ENCODE results near the gene ANKRD28.
"Not testable (repeated sequence)": the region's sequence is repeated elsewhere in the genome, so short reads cannot be mapped to it uniquely, and the experiment has no call there.

Gene ANKRD28

GRCh38 chr3:15819576-15819975 lies 21.8 kb upstream of the ANKRD28 start:
- no peak overlapping the region for H3K27ac ChIP-seq
- H3K27me3 ChIP-seq (ENCODE audit: insufficient read depth, low read depth, severe bottlenecking), result no peaks in the 10 kb centered on the region
- TF ChIP-seq CTCF (IDR thresholded peaks at IDR 0.05; ENCODE audit: low read depth, low read length), result no peak
- H3K9me3 ChIP-seq (ENCODE audit: severe bottlenecking), result no peaks in the 10 kb centered on the region
- H3K36me3 ChIP-seq, result no peaks in the 10 kb centered on the region
- no peak for DNase-seq
- no peak overlapping the region for H3K4me3 ChIP-seq (ENCODE audit: low read depth, low read length)

GRCh38 chr3:15819043-15819442 lies 21.3 kb upstream of the ANKRD28 start:
- no peak overlapping the region for H3K27ac ChIP-seq
- H3K9me3 ChIP-seq (ENCODE audit: severe bottlenecking), result no peaks in the 10 kb centered on the region
- DNase-seq, result no peak
- no peaks in the 10 kb centered on the region for H3K36me3 ChIP-seq
- no peak overlapping the region for H3K4me3 ChIP-seq (ENCODE audit: low read depth, low read length)
- no peaks in the 10 kb centered on the region for H3K27me3 ChIP-seq (ENCODE audit: insufficient read depth, low read depth, severe bottlenecking)
- no peak for TF ChIP-seq CTCF (IDR thresholded peaks at IDR 0.05; ENCODE audit: low read depth, low read length)

DNA sequence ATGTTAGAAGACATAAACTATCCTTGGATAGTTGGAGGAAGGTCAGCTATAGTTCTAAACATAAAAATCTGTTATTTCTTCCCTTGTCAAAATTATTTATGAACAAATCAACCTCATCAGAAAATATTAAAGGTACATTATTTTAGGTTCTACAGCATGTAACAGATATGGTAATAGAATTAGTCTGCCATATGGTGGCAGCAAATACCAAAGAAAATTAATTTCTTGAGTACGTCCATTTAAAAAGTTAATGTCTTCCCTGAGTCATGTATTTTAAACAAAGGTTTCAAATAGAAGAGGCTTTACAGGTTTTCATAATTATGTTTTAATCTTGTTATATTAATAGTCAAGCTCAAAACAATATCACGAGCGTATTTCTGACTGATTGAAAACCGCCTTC lies 17.9 kb upstream of the ANKRD28 start:
- no peak overlapping the region for H3K27ac ChIP-seq
- H3K27me3 ChIP-seq (ENCODE audit: insufficient read depth, low read depth, severe bottlenecking), result no peaks in the 10 kb centered on the region
- no peak for DNase-seq
- H3K9me3 ChIP-seq (ENCODE audit: severe bottlenecking), result no peaks in the 10 kb centered on the region
- TF ChIP-seq CTCF (IDR thresholded peaks at IDR 0.05; ENCODE audit: low read depth, low read length), result no peak
- H3K36me3 ChIP-seq, result no peaks in the 10 kb centered on the region; the same call in 1 of the 2 replicates
- H3K4me3 ChIP-seq (ENCODE audit: low read depth, low read length), result no peak overlapping the region

DNA sequence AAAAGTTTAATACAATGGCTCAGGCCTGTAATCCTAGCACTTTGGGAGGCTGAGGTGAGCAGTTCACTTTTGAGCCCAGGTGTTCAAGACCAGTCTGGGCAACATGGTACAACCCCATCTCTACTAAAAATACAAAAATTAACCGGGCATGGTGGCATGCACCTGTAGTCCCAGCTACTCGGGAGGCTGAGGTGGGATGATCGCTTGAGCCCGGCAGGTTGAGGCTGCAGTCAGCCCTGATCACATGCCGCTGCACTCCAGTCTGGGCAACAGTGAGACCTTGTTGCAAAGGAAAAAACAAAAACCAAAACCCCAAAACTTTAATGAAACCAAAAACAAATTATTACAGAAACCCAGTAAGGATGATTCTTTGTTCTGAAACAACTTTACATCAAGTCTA lies 15.3 kb upstream of the ANKRD28 start:
- H3K4me3 ChIP-seq (ENCODE audit: low read depth, low read length); H3K9me3 ChIP-seq (ENCODE audit: severe bottlenecking); DNase-seq; H3K36me3 ChIP-seq; H3K27ac ChIP-seq; H3K27me3 ChIP-seq (ENCODE audit: insufficient read depth, low read depth, severe bottlenecking): not testable (repeated sequence)

DNA sequence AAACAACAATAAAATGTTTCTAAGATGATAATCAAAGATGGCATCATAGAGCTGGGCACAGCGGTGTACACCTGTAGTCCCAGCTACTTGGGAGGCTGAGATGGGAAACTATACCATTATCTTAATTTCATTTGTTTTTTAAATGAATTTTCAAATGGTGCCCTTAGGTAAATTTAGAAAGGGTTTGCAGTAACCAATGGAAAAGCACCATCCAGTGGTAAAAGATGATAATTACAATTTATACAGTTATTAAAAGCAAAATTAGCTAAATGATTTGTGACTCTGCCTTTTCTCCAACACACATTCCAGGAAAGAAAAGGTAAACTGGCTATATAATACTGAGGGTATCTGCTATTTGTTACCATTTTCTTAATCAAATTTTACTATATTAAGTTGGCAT lies 14.4 kb upstream of the ANKRD28 start:
- H3K27me3 ChIP-seq (ENCODE audit: insufficient read depth, low read depth, severe bottlenecking), result no peaks in the 10 kb centered on the region
- no peak overlapping the region for H3K27ac ChIP-seq
- H3K4me3 ChIP-seq (ENCODE audit: low read depth, low read length), result no peak overlapping the region
- DNase-seq, result no peak
- no peaks in the 10 kb centered on the region; the same call in 1 of the 2 replicates for H3K36me3 ChIP-seq
- no peak for TF ChIP-seq CTCF (IDR thresholded peaks at IDR 0.05; ENCODE audit: low read depth, low read length)
- no peaks in the 10 kb centered on the region for H3K9me3 ChIP-seq (ENCODE audit: severe bottlenecking)

DNA sequence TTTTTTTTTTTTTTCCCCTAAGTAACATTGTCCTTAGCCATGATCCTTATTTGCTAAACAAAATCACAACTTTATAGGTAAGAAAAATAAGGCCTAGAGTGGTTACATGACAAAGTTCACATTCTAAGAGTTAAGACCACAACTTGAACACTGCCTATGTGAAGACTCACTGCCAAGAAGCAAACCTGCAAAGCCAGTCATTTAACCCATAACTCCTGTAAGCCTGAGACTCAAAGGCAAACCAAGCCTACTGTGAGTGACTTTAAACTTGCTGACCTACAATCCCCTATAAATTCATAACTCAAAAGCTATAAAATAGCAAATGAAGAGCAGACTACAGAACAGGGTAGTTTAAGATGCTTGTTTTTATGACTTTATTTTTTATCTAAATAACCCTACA lies 12.9 kb upstream of the ANKRD28 start:
- no peak overlapping the region for H3K27ac ChIP-seq
- no peak for DNase-seq
- no peak overlapping the region for H3K4me3 ChIP-seq (ENCODE audit: low read depth, low read length)
- H3K36me3 ChIP-seq, result no peaks in the 10 kb centered on the region; the same call in 1 of the 2 replicates
- no peaks in the 10 kb centered on the region for H3K9me3 ChIP-seq (ENCODE audit: severe bottlenecking)
- TF ChIP-seq CTCF (IDR thresholded peaks at IDR 0.05; ENCODE audit: low read depth, low read length), result no peak
- H3K27me3 ChIP-seq (ENCODE audit: insufficient read depth, low read depth, severe bottlenecking), result no peaks in the 10 kb centered on the region

Measured in WERI-Rb-1 (cell line).